ENCODE results near the gene CEP131.

Gene CEP131

GRCh38 chr17:81166033-81166492 is 56.7 kb downstream of the CEP131 start, which contains the start of gene AATK:
TSS of gene AATK (minus strand) at chr17:81166221. CDS start at chr17:81165992, 229 bp downstream.
- CTCF ChIA-PET, result no interaction called here
- peak within 1 kb of the TSS; percentile 47 for H3K4me3 ChIP-seq (ENCODE audit: low read depth, low read length)

GRCh38 chr17:81165246-81166032 is 57.3 kb downstream of the CEP131 start, which contains the start of gene PVALEF:
TSS of gene PVALEF (plus strand) at chr17:81165507. CDS start at chr17:81181227, 15,720 bp downstream.
- Histone ChIP-seq H3K9me3 (ENCODE audit: control insufficient read depth, insufficient read depth, low read depth, low read length) (no peaks in the 10 kb centered on the region), H3K36me3 (ENCODE audit: control insufficient read depth in 2 of 2, insufficient read depth in 1 of 2, low read length in 2 of 2) (no peaks in the 10 kb centered on the region), H3K4me3 (ENCODE audit: low read depth, low read length) (peak within 1 kb of the TSS; percentile 47), H3K27ac (ENCODE audit: extremely low read depth, low read depth, low read length) (peak within 1 kb of the TSS; percentile 55; the same call in 1 of the 2 replicates), H3K4me1 (ENCODE audit: control insufficient read depth, insufficient read depth, low read length) (peaks cover 2% of the 10 kb centered on the region; the same call in 1 of the 2 replicates)
- ChIA-PET POLR2A (interaction anchor here (0.5 to 1.3 kb wide), 2 partner anchors 22 to 107 kb away, joined by 3 to 4 read pairs; no protein-coding TSS in a partner anchor), CTCF (interaction anchor here (1.6 to 1.7 kb wide), 2 partner anchors 23 to 35 kb away, joined by 4 read pairs; no protein-coding TSS in a partner anchor)
- TF ChIP-seq HIC1 (tag by site-specific recombination; IDR thresholded peaks at IDR 0.05), result 0 out of 2 replicates have a peak, but pooled peaks have one; percentile 30
- TF ChIP-seq ZNF777 (tag by site-specific recombination; IDR thresholded peaks at IDR 0.05; ENCODE audit: borderline replicate concordance), result 0 out of 2 replicates have a peak, but pooled peaks have one; percentile 20
- no peak for TF ChIP-seq ZNF549 (tag by site-specific recombination; IDR thresholded peaks at IDR 0.05)
- TF ChIP-seq ZSCAN4 (tag by site-specific recombination; IDR thresholded peaks at IDR 0.05), result no peak
- TF ChIP-seq ZNF121 (tag by site-specific recombination; IDR thresholded peaks at IDR 0.05), result 0 out of 2 replicates have a peak, but pooled peaks have one; percentile 15
- TF ChIP-seq KLF17 (tag by site-specific recombination; IDR thresholded peaks at IDR 0.05), result no peak
- TF ChIP-seq ZNF626 (tag by site-specific recombination; IDR thresholded peaks at IDR 0.05), result no peak
- TF ChIP-seq SP7 (tag by site-specific recombination; IDR thresholded peaks at IDR 0.05), result 0 out of 2 replicates have a peak, but pooled peaks have one; percentile 14
- no peak for TF ChIP-seq ZNF664 (tag by site-specific recombination; IDR thresholded peaks at IDR 0.05)
- TF ChIP-seq PATZ1 (tag by site-specific recombination; IDR thresholded peaks at IDR 0.05), result peak; percentile 59; the same call in 1 of the 2 replicates
- no peak for TF ChIP-seq SALL2 (tag by site-specific recombination; IDR thresholded peaks at IDR 0.05; ENCODE audit: borderline replicate concordance)
- TF ChIP-seq PRDM10 (tag by site-specific recombination; IDR thresholded peaks at IDR 0.05), result 0 out of 2 replicates have a peak, but pooled peaks have one; percentile 21
- peak; percentile 52 for TF ChIP-seq ZBTB8A (tag by site-specific recombination; IDR thresholded peaks at IDR 0.05)
- no peak for TF ChIP-seq ZSCAN18 (tag by site-specific recombination; IDR thresholded peaks at IDR 0.05)
- no peak for TF ChIP-seq ZNF138 (tag by site-specific recombination; IDR thresholded peaks at IDR 0.05; ENCODE audit: borderline replicate concordance)
- no peak for TF ChIP-seq BCL11A (tag by site-specific recombination; IDR thresholded peaks at IDR 0.05; ENCODE audit: low read depth)
- TF ChIP-seq ZNF837 (tag by site-specific recombination; IDR thresholded peaks at IDR 0.05), result no peak

More at GRCh38 chr17:81166033-81166492, 56.7 kb downstream of the CEP131 start, which contains the start of gene AATK:
- Histone ChIP-seq H3K27ac (ENCODE audit: extremely low read depth, low read depth, low read length) (peak within 1 kb of the TSS; percentile 55; the same call in 1 of the 2 replicates), H3K9me3 (ENCODE audit: control insufficient read depth, insufficient read depth, low read depth, low read length) (no peaks in the 10 kb centered on the region), H3K4me1 (ENCODE audit: control insufficient read depth, insufficient read depth, low read length) (peaks cover 2% of the 10 kb centered on the region; the same call in 1 of the 2 replicates), H3K36me3 (ENCODE audit: control insufficient read depth in 2 of 2, insufficient read depth in 1 of 2, low read length in 2 of 2) (no peaks in the 10 kb centered on the region)
- POLR2A ChIA-PET, result interaction anchor here (1.3 kb wide), 1 partner anchor 23 kb away, joined by 3 read pairs; no protein-coding TSS in a partner anchor
- TF ChIP-seq ZNF571 (tag by site-specific recombination; IDR thresholded peaks at IDR 0.05) (no peak), GLI2 (tag by site-specific recombination; IDR thresholded peaks at IDR 0.05; ENCODE audit: borderline replicate concordance, low read depth) (no peak), ZNF391 (tag by site-specific recombination; IDR thresholded peaks at IDR 0.05; ENCODE audit: borderline replicate concordance, low read depth) (no peak)
